NT2/D1 (cell line): ENCODE measurements around the gene ANO7.

Experiments used
- DNase-seq: peaks from one replicate; pipeline ENCODE4 v3.0.0-alpha.2; 2011; ENCODE audit warnings: low read depth, low spot score
- H3K27me3 ChIP-seq: 2 replicates; pipeline ENCODE4 v1.6.0; 2011; ENCODE audit warnings: mild to moderate bottlenecking; ENCODE audit not compliant: insufficient read length, insufficient read depth
- H3K36me3 ChIP-seq: 2 replicates; pipeline ENCODE4 v1.6.1; 2011; ENCODE audit warnings: mild to moderate bottlenecking, low read length, mixed read lengths; ENCODE audit not compliant: insufficient read depth, insufficient read length
- H3K4me1 ChIP-seq: 2 replicates; pipeline ENCODE4 v1.5.1; 2011; ENCODE audit not compliant: insufficient read depth, insufficient read length
- H3K4me3 ChIP-seq: 2 replicates; pipeline ENCODE4 v1.5.1; 2011; ENCODE audit warnings: low read depth; ENCODE audit not compliant: insufficient read length
- H3K9ac ChIP-seq: 2 replicates; pipeline ENCODE4 v1.6.0; 2011; ENCODE audit warnings: low read depth; ENCODE audit not compliant: insufficient read length
- H3K9me3 ChIP-seq: 2 replicates; pipeline ENCODE4 v1.5.1; 2011; ENCODE audit warnings: mild to moderate bottlenecking, low read length; ENCODE audit not compliant: insufficient read depth
- SUZ12 ChIP-seq: IDR thresholded peaks from 2 replicates; pipeline ENCODE4 v1.6.1; 2011; ENCODE audit not compliant: insufficient read length, insufficient read depth; ENCODE audit errors: extremely low read depth
- YY1 ChIP-seq: IDR thresholded peaks from 2 replicates; pipeline ENCODE4 v1.6.1; 2011; ENCODE audit not compliant: insufficient read length, insufficient read depth
- ZNF274 ChIP-seq: IDR thresholded peaks from 2 replicates; pipeline ENCODE4 v1.6.1; 2011; ENCODE audit warnings: mild to moderate bottlenecking, low read depth, low read length

The ANO7 gene

GRCh38 chr2:241268716-241269445, 80.4 kb downstream of the ANO7 start:
- no peak overlapping the region for H3K4me3 ChIP-seq
- H3K9me3 ChIP-seq: no peaks in the 10 kb centered on the region
- DNase-seq: no peak
- no peak overlapping the region for H3K9ac ChIP-seq
- H3K4me1 ChIP-seq: peaks cover 16% of the 10 kb centered on the region
- H3K27me3 ChIP-seq: no peaks in the 10 kb centered on the region
- no peak for TF ChIP-seq ZNF274
- TF ChIP-seq YY1: no peak
- TF ChIP-seq SUZ12: no peak
- H3K36me3 ChIP-seq: peaks cover 66% of the 10 kb centered on the region

- Histone ChIP-seq H3K27me3 (no peaks in the 10 kb centered on the region), H3K4me3 (no peak overlapping the region), H3K9me3 (no peaks in the 10 kb centered on the region), H3K9ac (no peak overlapping the region), H3K36me3 (peaks cover 65% of the 10 kb centered on the region), H3K4me1 (peaks cover 16% of the 10 kb centered on the region)
- DNase-seq: no peak
- no peak for TF ChIP-seq SUZ12
- no peak for TF ChIP-seq ZNF274
- no peak for TF ChIP-seq YY1
Observed at GRCh38 chr2:241269707-241270520, 81.4 kb downstream of the ANO7 start.

- TF ChIP-seq ZNF274 (no peak), YY1 (no peak), SUZ12 (no peak)
- H3K36me3 ChIP-seq: peaks cover 60% of the 10 kb centered on the region
- no peak overlapping the region for H3K9ac ChIP-seq
- H3K4me1 ChIP-seq: peaks cover 13% of the 10 kb centered on the region
- H3K27me3 ChIP-seq: no peaks in the 10 kb centered on the region
- no peak for DNase-seq
- H3K4me3 ChIP-seq: no peak overlapping the region
- H3K9me3 ChIP-seq: peaks cover 2% of the 10 kb centered on the region; the same call in 1 of the 2 replicates
Observed at GRCh38 chr2:241270531-241270930, 82.1 kb downstream of the ANO7 start.

GRCh38 chr2:241271706-241272302, 83.3 kb downstream of the ANO7 start:
- Histone ChIP-seq H3K9ac (peak overlapping the region; percentile 73), H3K4me3 (peak overlapping the region; percentile 66), H3K9me3 (peaks cover 14% of the 10 kb centered on the region; the same call in 1 of the 2 replicates), H3K4me1 (peaks cover 13% of the 10 kb centered on the region), H3K27me3 (no peaks in the 10 kb centered on the region), H3K36me3 (peaks cover 47% of the 10 kb centered on the region)
- DNase-seq: no peak
- TF ChIP-seq YY1: no peak

GRCh38 chr2:241272303-241273209, 84.1 kb downstream of the ANO7 start:
- DNase-seq: no peak
- H3K4me3 ChIP-seq: peak overlapping the region; percentile 66
- no peak for TF ChIP-seq SUZ12
- no peak for TF ChIP-seq YY1

GRCh38 chr2:241273210-241274020, 84.9 kb downstream of the ANO7 start:
- no peak for DNase-seq
- Histone ChIP-seq H3K9me3 (peaks cover 14% of the 10 kb centered on the region; the same call in 1 of the 2 replicates), H3K27me3 (no peaks in the 10 kb centered on the region), H3K9ac (peak overlapping the region; percentile 69), H3K4me1 (peaks cover 13% of the 10 kb centered on the region), H3K36me3 (peaks cover 31% of the 10 kb centered on the region), H3K4me3 (peak overlapping the region; percentile 42)
- no peak for TF ChIP-seq ZNF274
- no peak for TF ChIP-seq SUZ12
- no peak for TF ChIP-seq YY1

More at GRCh38 chr2:241272303-241273209, 84.1 kb downstream of the ANO7 start:
- peaks cover 13% of the 10 kb centered on the region for H3K4me1 ChIP-seq
- H3K27me3 ChIP-seq: no peaks in the 10 kb centered on the region
- peaks cover 14% of the 10 kb centered on the region; the same call in 1 of the 2 replicates for H3K9me3 ChIP-seq
- H3K36me3 ChIP-seq: peaks cover 40% of the 10 kb centered on the region
- H3K9ac ChIP-seq: peak overlapping the region; percentile 73
